HepG2 (cell line): ENCODE data around the gene HLA-B.

ENCODE experiments used
- JUND ChIP-seq: sonication (generic); formaldehyde crosslinking; IDR thresholded peaks from 2 replicates; pipeline ENCODE4 v1.8.0; 2022; ENCODE audit warnings: mild to moderate bottlenecking, missing genetic modification reagents
- KLF16 ChIP-seq, 2 experiments: sonication (generic) in 1 of 2; formaldehyde crosslinking in 1 of 2; IDR thresholded peaks; 2 replicates each; pipeline versions ENCODE4 v1.6.1 to v1.8.0; 2016 to 2023; ENCODE audit warnings: missing genetic modification reagents in 2 of 2, missing compliant biosample characterization in 1 of 2
- MXI1 ChIP-seq: IDR thresholded peaks from 3 replicates; pipeline ENCODE4 v1.6.1; 2012; ENCODE audit warnings: low read depth, low read length, inconsistent platforms, borderline replicate concordance
- ZNF180 ChIP-seq: sonication (generic); formaldehyde crosslinking; IDR thresholded peaks from 2 replicates; pipeline ENCODE4 v1.4.0; 2020; ENCODE audit warnings: low read depth, missing genetic modification reagents, borderline replicate concordance
- ZNF333 ChIP-seq: sonication (generic); formaldehyde crosslinking; IDR thresholded peaks from 2 replicates; pipeline ENCODE4 v1.4.0; 2020; ENCODE audit warnings: mild to moderate bottlenecking, missing genetic modification reagents, borderline replicate concordance
- TF ChIP-seq, protein P1 (sequence below): sonication (generic); formaldehyde crosslinking; IDR thresholded peaks from 2 replicates; pipeline ENCODE4 v1.4.0; 2020; ENCODE audit warnings: missing genetic modification reagents
- TF ChIP-seq, protein P2 (sequence below): sonication (generic); formaldehyde crosslinking; IDR thresholded peaks from 2 replicates; pipeline ENCODE4 v1.8.0; 2022; ENCODE audit warnings: missing genetic modification reagents, mild to moderate bottlenecking, borderline replicate concordance

- TF ChIP-seq KLF16 (CRISPR knock-in tag; IDR thresholded peaks at IDR 0.05) (no peak), MXI1 (no peak), ZNF180 (CRISPR knock-in tag) (no peak), ZNF333 (CRISPR knock-in tag) (no peak), JUND (no peak)
- TF ChIP-seq, protein P1, sequence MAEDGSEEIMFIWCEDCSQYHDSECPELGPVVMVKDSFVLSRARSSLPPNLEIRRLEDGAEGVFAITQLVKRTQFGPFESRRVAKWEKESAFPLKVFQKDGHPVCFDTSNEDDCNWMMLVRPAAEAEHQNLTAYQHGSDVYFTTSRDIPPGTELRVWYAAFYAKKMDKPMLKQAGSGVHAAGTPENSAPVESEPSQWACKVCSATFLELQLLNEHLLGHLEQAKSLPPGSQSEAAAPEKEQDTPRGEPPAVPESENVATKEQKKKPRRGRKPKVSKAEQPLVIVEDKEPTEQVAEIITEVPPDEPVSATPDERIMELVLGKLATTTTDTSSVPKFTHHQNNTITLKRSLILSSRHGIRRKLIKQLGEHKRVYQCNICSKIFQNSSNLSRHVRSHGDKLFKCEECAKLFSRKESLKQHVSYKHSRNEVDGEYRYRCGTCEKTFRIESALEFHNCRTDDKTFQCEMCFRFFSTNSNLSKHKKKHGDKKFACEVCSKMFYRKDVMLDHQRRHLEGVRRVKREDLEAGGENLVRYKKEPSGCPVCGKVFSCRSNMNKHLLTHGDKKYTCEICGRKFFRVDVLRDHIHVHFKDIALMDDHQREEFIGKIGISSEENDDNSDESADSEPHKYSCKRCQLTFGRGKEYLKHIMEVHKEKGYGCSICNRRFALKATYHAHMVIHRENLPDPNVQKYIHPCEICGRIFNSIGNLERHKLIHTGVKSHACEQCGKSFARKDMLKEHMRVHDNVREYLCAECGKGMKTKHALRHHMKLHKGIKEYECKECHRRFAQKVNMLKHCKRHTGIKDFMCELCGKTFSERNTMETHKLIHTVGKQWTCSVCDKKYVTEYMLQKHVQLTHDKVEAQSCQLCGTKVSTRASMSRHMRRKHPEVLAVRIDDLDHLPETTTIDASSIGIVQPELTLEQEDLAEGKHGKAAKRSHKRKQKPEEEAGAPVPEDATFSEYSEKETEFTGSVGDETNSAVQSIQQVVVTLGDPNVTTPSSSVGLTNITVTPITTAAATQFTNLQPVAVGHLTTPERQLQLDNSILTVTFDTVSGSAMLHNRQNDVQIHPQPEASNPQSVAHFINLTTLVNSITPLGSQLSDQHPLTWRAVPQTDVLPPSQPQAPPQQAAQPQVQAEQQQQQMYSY (CRISPR knock-in tag): no peak
- TF ChIP-seq, protein P2, sequence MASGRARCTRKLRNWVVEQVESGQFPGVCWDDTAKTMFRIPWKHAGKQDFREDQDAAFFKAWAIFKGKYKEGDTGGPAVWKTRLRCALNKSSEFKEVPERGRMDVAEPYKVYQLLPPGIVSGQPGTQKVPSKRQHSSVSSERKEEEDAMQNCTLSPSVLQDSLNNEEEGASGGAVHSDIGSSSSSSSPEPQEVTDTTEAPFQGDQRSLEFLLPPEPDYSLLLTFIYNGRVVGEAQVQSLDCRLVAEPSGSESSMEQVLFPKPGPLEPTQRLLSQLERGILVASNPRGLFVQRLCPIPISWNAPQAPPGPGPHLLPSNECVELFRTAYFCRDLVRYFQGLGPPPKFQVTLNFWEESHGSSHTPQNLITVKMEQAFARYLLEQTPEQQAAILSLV (CRISPR knock-in tag): no peak
These were observed 11.5 kb upstream of the HLA-B start for GRCh38 chr6:31368461-31368860.
